SH-SY5Y (cell line): ENCODE measurements around the gene EPB41.

Experiments
- GATA2 ChIP-seq: IDR thresholded peaks from 2 replicates; pipeline ENCODE4 v1.6.1; 2011; ENCODE audit warnings: mild to moderate bottlenecking, low read depth, low read length
- GATA3 ChIP-seq: IDR thresholded peaks from 2 replicates; pipeline ENCODE4 v1.6.1; 2011; ENCODE audit warnings: low read depth, mild to moderate bottlenecking, low read length, moderate library complexity

- TF ChIP-seq GATA3 = no peak
- no peak for TF ChIP-seq GATA2
Measured at GRCh38 chr1:28927648-28928313, 13.4 kb downstream of the EPB41 start.
